Cerebellar nuclear complex (tissue), 1 donor: ENCODE results near the gene VAV2.
"Not testable (repeated sequence)": the region's sequence is repeated elsewhere in the genome, so short reads cannot be mapped to it uniquely, and the experiment has no call there.

Experiments
- DNase-seq, 2 experiments: peaks; one replicate each; lab custom pipeline; 2025; lab: John Stamatoyannopoulos, UW

The VAV2 gene

DNA sequence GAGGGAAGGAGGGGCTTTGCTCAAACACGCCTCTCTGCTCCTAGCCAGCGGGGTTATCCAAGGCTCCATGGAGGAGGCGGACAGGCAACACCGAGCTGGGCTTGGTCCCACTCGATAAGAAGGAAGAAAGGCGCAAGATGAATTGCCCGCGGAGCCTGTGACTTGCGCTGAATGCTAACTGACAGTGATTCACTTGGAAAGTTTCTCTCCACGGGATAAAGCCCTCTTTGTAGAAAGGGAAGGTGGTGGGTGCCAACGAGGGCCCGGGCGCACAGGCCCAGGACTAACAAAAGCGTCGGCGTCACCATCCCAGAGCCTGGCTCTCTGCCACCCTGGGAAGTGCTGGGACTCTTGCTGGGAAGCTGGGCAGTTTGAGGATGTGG is 76.0 kb downstream of the VAV2 start:
- no peak for DNase-seq

DNA sequence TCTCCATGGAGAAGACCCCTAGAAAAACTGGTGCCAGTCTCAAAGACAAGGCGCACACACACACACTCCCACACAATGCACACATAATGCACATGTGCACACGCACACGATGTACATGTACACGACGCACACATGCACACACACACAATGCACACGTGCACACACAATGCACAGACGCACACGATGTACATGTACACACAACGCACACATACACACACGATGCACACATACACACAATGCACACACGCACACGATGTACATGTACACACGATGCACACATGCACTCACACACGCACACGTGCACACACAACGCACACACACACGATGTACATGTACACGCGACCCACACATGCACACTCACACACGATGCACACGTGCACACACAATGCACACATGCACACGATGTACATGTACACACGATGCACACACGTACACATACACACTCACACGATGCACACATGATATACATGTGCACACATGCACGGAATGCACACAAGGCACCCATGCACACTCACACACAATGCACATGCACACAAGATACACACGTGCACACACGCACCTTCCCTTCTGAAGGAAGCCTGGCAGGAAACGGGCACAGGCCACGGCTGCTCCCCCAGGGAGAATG is 76.5 kb downstream of the VAV2 start:
- DNase-seq = no peak

DNA sequence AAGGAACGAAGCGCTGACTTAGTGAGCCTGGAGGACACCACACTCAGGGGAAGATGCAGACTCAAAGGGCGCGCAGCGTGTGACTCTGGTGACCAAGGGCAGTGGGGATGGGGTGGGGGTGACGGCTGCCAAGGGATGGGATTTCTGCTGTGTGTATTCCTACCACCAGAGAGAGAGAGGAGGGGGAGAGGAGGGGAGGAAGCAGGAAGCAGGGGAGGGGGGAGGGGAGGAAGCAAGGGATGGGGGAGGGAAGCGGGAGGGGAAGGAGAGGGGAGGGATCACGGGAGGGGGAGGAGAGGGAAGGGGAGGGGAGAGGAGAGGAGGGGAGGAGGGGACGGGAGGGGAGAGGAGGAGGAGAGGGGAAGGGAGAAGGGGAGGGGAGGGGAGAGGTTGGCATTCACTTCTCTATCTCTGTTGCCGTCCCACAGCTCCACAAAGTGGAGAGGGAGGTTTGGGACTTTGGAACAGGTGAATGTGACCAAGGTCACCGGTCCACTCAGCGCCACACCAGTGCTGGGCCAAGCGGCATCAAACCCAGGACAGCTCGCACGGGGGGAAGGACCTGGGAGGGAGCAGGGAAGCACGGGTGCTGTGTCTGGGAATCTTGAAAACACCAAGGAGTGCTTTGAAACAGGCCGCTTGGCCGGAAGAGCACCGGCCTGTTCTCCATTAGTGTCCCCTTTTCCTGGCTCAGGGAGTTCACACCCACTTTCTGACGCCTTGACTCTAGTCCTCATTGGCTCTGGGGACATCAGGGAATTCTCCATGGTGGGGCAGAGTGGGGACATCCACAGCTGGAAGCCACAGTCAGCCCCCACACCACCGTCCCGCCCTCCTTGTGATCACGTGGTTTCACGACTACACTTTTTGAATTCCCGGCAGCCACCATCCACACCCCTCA is 77.4 kb downstream of the VAV2 start:
- no peak for DNase-seq

DNA sequence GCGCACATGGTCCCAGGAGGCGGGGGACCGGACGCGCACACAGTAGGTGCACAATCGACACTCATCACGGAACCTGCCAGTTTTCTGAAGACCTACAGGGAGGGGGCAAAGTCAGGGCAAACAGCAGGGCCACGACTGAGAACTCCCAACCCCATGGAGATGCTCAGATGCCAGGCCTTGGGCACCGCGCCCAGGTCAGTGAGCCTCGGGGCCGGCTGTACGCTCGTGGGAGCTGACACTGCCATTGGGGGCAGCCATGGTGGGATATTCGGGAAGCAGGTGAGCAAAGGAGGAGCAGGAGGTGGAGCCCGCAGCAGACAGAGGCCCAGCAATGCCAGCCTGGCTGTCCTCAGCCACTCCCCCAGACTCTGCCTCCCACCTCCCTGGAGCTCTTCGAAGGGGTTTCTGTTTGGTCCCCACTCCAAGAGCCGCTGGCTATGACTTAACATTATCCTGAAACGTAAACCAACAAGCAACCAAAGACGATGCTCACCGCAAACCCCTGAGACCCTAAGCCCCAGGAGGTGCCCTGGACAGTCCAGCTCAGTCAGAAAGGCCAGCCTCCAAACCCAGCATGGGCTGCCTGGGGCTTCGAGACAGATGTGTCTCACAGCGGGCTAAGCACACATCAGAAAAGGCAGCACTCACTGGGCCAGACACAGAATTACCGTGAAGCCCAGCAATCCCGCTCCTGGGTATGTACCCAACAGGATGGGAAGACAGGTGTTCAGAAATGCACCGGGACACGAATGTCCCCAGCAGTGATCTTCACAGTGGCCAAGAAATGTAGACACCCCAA is 78.4 kb downstream of the VAV2 start:
- DNase-seq = no peak

DNA sequence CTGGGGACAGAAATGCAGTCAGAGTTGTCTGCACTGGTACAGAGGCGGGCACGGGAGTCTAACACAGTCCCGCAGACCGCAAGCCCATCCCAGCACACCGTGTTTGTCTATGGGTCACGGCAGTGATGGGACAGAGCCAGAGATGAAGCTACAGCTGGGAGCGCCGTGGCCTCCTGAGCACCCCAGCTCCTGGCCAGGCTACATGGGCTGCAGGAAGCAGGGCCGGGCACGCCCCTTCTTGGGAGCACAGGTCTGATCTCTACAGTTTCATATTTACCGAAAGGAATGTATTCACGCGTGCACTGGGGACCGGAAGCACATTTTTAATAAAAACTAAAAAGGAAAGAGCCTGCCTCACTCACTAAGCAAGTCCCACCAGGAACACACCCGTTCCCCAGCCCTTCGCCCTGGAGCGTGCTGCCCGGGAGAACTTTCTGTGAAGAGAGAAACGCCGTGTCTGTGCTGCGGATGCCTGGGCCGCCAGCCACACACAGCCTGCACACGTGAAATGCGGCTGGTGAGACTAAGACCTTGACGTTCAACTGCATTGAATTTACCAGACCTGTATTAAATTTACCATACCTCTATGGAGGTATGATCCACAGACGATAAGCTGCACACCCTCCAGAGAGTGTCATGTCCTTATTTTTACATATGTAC is 81.1 kb downstream of the VAV2 start:
- no peak for DNase-seq

DNA sequence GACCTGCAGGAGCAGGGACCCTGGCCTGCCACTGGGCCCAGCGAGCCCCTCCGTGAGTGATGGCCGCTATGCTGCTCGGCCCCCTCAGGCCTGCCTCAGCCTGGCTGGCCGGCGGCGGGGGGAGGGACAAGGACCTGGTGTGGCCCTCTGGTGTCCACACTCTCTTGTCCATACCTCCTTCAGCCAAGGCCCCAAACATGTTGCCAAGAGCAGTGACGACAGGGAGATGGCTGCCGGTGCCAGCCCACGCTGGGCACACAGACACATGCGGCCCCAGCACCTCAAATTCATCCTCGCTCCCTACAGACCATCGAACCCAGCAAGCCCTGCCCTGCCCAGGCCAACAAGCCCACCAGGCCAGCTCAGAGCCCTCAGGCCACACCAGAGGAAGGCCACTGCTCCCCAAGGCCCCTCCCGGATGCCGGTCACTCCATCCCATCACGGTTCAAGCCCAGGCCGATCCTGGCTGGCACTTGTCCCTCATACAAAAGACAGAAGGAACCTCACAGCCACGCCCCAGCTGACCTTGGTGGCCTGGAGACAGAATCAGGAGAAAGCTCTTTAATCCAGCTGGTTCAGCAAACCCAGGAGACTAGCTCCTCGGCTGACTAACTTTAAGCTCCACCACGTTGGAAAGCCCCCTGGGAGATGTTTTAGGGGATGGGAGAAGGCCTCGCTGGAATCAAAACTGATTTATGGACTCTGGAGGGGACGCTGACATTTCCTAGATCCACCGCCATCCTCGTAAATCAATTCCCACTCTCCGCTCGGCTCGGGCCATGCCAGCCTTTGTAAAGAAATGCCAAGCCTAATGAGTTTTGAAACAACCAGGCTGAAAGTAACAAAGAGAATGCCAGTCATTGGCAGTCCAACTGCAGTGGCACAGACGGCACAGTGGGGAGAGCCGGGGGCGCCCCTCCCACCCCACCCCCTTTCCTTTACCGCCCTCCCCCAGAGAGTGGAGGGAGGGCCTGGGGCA is 84.9 kb downstream of the VAV2 start:
- DNase-seq = no peak

DNA sequence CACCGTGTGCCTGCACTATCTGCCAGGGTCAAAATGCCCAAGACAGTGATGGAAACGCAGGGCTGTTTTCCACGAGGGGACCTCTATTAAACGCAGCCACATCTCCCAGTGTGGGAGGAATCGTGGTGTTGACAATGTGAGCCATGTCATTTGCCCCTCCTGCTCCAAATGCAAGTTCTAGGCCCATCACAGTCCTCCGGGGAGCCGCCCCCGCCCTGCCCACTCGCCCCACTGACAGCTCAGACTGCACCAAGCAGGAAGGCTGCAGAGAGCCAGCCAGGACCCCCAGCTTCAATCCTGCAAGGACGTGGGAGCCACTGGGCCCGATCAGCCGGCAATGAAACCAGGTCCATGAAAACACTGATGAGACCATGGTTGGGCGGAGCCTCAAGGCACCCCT is 85.9 kb downstream of the VAV2 start:
- DNase-seq = no peak

DNA sequence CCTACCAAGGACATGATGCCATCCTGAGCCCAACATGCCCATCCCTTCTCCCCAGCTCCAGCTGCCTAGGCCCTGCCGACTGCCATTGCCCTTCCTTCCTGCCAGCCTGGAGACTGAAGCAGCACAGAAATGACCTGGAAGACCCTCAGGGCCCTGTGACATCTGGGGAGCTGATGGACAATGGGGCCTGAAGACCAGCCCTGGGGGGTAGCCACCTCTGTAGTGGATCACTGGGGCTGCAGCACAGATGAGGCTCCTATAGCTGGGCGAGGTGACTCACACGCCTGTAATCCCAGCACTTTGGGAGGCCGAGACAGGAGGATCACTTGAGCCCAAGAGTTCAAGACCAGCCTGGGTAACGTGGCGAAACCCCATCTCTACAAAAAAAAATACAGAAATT is 86.6 kb downstream of the VAV2 start:
- no peak for DNase-seq

DNA sequence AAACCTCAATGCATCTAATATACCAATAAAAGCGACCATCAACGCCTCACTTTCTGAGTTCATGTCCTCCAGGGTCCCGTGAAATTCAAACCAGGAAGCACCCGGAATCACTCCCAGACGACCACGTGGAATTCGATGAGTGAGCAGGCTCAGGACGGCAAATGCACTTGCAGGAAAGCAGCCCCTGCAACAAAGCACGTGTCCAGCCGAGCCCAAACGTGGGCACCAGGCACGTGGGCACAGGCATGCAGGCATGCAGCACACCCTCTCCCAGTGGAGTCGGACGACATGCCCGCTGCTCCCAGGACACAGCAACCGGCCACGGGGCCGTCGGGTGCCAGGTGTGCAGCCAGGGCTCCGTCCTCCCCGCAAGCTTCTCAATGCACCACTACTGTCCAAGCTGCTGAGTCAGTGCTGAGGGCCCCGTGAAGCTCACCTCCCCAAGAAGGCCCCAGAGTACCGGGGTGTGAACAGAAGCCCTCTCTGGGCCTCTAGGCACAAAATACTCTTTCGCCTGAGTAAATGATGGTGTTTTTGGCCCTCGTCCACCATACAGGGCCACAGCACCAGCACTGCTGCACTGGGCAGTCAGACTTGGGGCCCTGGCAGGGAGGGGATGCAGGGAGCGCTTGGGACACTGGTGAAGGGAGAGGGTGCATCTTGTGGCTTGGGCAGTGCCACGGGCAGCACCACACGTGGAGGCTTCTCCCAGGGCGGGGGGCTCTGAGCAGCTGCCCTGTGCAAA is 87.6 kb downstream of the VAV2 start:
- no peak for DNase-seq

DNA sequence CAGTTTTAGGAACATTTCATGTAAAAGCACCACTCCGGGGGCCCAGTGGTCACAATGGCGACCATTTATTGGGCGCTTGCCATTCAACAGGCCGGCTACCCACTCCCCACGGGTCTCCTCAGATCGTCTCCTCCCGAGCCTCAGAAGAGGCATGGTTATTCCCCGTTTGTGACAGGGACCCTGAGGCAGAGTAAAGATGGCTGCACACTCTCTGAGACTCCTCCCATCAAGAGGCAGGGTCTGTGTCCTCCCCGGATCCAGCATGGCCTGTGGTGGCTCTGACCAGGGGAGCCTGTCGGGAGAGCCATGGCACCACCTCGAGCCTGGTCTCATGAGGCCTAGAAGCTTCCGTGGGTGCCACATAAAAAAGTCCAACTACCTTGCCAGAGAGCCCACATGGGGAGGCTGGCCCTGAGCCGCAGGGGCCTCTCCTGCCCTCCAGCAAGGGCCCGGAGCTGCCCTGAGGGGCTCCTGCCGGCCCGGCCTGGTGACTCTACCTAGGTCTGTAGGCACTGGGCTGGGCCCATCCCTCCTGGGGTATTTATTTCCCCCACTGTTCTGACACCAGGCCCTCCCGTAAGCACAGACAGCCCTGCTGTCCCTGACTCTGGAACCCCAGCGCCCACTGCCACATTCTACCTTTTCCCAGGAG is 90.8 kb downstream of the VAV2 start:
- no peak for DNase-seq

DNA sequence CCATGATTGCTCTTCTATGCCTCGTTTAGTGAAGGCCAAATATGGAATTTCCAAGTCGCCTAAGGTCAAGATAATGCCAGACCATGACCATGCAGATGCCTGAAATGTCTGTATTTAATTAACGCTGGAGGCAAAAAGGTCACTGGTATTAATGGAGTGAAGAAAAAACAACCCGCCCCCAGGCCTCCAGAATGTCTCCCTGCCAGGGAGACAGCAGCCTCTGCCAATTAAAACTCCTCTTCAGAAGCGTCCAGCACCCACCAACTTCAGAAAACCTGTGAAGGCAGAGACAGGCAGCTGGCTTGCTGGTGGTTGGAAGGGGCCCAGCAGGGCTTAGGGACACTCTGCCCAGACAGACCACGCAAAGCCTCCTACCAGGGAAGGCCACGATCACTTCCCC is 94.4 kb downstream of the VAV2 start:
- no peak for DNase-seq

DNA sequence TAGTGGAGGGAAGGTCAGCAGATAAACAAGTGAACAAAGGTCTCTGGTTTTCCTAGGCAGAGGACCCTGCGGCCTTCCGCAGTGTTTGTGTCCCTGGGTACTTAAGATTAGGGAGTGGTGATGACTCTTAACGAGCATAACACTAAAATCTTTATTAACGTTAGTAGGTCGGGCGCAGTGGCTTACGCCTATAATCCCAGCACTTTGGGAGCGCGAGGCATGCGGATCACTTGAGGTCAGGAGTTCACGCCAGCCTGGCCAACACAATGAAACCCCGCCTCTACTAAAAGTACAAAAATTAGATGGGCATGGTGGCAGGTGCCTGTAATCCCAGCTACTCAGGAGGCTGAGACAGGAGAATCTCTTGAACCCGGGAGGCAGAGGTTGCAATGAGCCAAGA is 96.1 kb downstream of the VAV2 start:
- DNase-seq = not testable (repeated sequence)

DNA sequence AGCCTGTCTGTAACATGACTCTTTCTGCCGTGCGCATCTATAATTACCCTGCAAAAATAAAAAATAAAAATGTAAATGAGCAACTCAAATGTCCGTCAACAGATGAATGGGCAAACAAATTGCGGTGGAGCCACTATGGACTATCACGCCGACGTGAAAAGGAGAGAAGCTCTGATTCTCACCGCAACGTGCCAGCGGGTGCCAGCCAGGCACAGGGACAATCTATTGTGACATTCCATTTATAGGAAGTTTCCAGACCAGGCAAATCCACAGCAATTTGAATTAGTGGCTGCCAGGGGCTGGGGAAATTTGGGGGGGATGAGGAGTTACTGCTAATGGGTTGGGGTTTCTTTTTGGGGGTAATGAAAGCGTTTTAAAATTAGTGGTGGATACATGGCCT is 96.8 kb downstream of the VAV2 start:
- DNase-seq = no peak

DNA sequence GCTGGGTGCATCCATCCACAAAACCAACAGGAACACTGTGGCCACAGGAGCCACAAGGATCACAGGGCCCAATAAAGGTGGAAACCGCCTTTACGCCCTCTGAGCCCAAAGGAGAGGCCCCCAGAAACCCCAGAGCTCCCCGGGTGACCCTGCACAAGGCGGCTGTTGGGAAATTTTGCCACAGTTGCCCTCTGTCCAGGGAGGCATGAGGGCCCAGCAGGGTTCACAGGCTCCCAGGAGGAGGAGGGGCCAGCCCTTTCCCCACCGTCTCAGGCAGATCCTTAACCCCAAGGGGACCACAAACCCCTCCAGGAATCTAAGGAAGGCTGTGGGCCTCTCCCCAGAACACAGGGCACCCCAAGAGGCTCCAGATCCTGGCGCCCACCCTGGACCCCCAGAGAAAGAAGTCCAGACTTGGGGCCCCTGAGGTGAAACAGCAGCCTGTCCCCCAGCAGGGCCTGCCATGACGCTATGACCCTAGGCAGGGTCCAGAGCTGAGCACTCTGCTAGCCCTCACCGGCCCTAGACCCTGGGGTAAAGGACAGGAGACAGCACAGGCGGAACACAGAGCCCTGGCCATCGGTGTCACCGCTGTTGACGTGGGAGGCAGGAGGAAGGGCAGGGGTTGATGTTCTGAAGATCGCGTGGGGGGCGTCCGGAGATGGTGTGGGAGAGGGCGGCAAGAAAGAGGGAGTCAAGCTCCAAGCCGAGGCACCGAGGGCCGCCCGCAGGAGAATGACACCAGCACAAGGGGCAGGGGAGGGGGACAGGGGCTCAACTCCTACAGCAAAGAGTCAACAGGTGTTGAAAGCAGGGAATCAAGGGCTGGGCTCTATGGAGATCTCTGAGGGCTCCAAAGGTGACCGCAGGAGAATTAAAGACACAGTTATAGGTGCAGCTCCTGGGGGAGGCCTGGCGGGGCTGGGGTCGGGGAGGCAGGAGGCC is 97.5 kb downstream of the VAV2 start:
- no peak for DNase-seq

DNA sequence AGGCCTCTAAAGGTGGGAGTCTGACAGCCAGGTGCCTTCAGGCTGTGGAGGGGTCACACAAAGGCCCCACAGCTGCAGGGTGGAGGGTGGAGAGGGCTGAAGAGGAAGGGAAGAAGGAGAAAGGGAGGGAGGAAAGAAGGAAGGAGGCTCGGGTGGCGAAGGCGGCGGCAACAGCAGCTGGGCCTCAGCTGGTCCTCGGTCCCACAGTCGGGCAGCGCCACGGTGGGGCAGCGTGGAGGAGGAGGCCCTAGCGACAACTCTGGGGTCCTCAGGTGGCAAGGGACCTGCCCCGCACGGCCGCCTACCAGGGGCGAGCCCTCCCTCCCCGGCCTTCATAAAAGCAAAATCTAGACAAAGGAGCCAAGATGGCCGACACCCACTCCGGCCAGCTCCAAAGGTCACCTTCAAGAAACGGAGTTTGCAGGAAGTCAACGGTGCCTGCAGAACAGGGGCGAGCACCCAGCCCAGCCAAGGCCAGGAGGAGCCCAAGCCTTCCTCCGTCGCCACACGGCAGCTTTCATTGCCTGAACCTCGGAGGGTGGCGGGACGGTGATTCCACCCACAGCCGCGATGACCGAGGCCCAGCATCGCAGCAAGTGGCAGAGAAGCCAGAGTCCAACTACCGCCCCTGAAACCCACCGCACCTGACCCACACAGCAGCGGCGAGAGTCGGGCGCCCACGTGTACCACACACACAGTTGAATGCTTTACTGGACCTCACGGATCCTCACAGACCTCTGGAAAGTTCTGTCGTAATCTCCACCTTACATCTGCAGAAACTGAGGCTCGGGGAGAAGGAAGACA is 98.7 kb downstream of the VAV2 start:
- DNase-seq = no peak

DNA sequence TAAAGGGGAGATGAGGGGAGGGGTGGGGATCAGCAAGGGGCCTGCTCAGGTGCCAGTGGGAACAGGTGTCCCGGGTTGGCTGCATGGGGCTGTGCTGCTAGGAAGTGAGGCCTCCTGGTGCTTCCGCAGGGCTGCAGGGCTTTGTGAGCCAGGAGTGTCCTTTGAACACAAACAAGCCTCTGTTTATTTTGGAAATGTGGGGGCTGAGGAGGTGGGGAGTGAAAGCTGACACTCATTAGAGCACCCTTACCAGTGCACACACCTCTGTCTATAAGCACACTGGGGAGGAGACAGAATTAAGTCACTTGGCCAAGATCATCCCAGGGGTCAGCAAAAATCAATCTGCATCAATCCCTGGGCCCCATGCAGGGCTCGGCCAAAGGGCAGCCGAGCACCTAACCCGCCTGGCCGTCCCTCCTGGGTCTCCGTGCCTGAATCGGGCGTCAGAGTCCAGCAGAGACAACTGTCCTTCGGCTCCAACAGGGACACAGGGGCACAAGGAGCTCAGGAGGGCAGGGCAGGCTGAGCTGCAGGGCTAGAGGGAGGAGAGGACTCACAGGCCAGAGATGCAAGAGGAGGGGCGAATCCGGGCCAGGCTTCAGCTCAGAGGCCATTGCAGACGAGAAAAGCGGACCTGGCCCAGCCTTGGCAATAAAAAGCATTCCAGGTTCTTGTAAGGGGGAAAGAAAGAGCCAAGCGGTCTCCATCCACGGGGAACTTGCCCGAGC is 99.8 kb downstream of the VAV2 start:
- DNase-seq = no peak

DNA sequence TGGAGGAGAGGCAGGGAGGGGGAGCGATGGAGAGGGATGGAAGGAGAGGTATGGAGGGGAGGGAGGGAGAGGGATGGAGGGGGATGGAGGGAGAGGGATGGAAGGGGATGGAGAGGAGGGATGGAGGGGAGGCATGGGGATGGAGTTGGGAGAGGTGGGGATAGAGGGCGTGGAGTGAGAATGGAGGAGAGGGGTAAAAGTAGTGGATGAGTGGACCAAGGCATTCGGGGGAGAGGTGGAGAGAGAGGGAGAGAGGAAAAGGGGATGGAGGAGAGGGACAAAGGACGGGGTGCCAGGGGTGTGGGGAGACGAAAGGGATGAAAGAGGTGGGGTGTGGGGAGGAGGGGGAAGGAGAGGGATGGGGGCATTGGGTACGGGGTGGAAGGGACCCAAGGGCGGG is 100.4 kb downstream of the VAV2 start:
- no peak for DNase-seq
